Measurements from ENCODE around the gene EP400.
"Not testable (repeated sequence)": the region's sequence is repeated elsewhere in the genome, so short reads cannot be mapped to it uniquely, and the experiment has no call there.

Gene EP400

DNA sequence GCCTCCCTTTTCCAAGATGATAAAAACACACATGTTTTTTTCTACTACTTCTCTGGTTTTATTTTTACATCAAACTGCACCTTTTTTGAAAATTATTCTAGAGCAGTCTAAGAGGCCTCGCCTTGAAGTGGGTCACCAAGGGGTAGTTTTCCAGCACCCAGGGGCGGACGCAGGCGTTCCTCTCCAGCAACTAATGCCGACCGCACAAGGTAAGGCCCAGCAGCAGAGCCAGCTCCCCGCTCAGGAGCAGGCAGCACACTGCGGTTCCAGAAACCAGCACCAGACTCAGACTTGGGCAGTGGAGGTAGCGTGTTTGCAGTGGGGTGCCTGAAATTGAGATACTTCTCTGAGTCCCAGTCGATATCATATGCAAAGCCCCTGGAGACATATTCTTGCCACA lies 31.6 kb downstream of the EP400 start:
- no peak overlapping the region for H3K27ac ChIP-seq
- no peak for TF ChIP-seq ZFX (IDR thresholded peaks at IDR 0.05; ENCODE audit: borderline replicate concordance)
- TF ChIP-seq, protein P1, sequence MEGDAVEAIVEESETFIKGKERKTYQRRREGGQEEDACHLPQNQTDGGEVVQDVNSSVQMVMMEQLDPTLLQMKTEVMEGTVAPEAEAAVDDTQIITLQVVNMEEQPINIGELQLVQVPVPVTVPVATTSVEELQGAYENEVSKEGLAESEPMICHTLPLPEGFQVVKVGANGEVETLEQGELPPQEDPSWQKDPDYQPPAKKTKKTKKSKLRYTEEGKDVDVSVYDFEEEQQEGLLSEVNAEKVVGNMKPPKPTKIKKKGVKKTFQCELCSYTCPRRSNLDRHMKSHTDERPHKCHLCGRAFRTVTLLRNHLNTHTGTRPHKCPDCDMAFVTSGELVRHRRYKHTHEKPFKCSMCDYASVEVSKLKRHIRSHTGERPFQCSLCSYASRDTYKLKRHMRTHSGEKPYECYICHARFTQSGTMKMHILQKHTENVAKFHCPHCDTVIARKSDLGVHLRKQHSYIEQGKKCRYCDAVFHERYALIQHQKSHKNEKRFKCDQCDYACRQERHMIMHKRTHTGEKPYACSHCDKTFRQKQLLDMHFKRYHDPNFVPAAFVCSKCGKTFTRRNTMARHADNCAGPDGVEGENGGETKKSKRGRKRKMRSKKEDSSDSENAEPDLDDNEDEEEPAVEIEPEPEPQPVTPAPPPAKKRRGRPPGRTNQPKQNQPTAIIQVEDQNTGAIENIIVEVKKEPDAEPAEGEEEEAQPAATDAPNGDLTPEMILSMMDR (IDR thresholded peaks at IDR 0.05): no peak

DNA sequence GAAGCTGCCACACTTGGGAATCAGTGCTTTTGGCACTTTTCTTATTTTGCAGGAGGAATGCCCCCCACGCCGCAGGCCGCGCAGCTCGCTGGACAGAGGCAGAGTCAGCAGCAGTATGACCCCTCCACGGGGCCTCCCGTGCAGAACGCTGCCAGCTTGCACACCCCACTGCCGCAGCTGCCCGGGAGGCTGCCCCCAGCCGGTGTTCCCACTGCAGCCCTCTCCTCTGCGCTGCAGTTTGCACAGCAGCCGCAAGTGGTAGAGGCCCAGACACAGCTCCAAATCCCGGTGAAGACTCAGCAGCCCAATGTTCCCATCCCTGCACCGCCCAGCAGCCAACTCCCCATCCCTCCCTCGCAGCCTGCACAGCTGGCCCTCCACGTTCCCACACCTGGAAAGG lies 32.3 kb downstream of the EP400 start:
- no peak overlapping the region for H3K27ac ChIP-seq
- TF ChIP-seq, protein P1 (IDR thresholded peaks at IDR 0.05): no peak
- TF ChIP-seq ZFX (IDR thresholded peaks at IDR 0.05; ENCODE audit: borderline replicate concordance): no peak

DNA sequence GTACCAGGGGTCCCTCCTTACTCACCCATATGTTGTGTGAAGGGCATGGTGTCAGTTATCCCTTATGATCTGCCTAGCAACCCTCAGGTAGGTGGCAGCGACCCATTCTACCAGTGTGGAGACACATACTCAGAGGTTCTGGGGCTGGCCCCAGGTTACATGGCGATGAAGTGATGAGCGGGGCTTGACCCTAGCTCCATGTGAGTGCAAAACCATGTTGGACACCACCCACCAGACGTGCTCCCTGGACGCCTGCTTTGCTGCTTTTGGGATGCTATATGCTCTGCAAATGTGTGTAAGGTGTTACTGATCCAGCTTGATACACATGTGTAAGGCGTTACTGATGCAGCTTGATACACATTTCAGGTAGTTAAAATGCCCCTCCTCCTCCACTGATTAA lies 33.3 kb downstream of the EP400 start:
- H3K27ac ChIP-seq: no peak overlapping the region

DNA sequence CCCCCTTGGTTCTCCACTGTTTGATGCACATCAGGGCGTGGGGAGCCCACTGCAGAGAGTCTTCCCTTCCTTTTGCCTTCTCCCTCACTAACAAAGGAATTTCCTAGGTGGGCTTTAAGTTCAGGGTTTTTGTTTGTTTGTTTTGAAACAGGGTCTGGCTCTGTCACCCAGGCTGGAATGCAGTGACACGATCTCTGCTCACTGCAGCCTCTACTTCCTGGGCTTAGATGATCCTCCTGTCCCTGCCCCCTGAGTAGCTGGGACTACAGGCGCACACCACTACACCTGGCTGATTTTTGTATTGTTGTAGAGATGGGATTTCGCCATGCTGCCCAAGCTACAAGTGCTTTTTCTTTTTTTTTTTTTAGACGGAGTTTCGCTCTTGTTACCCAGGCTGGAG lies 33.8 kb downstream of the EP400 start:
- TF ChIP-seq, protein P1 (IDR thresholded peaks at IDR 0.05): no peak
- no peak for TF ChIP-seq ZFX (IDR thresholded peaks at IDR 0.05; ENCODE audit: borderline replicate concordance)
- no peak overlapping the region for H3K27ac ChIP-seq

More for the DNA sequence above, 33.3 kb downstream of the EP400 start:
- TF ChIP-seq ZFX (IDR thresholded peaks at IDR 0.05; ENCODE audit: borderline replicate concordance): no peak
- TF ChIP-seq, protein P1 (IDR thresholded peaks at IDR 0.05): no peak

DNA sequence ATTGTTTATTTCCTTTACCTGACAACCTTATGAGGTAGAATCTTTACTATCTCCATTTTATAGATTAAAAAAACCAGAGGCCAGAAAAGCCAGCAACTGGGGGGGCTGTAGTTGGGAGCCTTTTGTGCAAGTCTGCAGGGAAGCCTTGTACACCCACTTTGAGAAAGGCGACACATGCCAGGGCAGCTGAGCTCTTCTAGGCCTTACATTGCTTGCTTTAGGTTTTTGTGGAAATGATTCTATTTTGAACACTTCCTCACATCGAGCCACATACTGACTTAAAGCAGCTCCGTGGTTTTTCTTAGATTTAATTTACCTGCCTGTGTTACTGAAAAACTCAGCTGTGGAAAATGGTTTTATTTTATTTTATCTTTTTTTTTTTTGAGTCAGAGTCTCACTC lies 34.6 kb downstream of the EP400 start:
- TF ChIP-seq, protein P1 (IDR thresholded peaks at IDR 0.05): no peak
- TF ChIP-seq ZFX (IDR thresholded peaks at IDR 0.05; ENCODE audit: borderline replicate concordance): no peak
- no peak overlapping the region for H3K27ac ChIP-seq

DNA sequence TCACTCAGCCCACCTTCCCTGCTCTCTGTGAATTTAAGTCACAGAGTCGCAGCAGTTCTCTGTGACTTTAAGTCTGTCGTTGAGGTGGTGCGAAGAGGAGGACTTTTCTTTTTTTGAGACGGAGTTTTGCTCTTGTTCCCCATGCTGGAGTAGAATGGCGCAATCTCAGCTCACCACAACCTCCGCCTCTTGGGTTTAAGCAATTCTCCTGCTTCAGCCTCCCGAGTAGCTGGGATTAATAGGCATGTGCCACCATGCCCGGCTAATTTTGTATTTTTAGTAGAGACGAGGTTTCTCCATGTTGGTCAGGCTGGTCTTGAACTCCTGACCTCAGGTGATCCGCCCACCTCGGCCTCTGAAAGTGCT lies 35.8 kb downstream of the EP400 start:
- not testable (repeated sequence) for H3K27ac ChIP-seq

DNA sequence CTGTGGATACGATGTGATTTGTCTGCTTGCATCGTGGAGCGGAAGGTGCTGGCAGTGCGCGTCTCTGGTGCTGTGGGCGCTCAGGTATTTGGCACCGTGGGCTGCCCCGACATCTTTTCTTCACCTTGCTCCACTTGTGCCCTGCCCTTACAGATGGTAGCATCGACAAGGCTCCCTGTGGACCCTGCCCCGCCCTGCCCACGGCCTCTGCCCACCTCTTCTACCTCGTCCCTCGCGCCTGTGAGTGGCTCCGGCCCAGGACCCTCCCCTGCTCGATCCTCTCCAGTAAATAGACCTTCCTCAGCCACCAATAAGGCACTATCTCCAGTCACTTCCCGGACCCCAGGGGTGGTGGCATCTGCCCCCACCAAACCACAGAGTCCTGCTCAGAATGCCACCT lies 36.6 kb downstream of the EP400 start:
- no peak overlapping the region for H3K27ac ChIP-seq
- TF ChIP-seq, protein P1 (IDR thresholded peaks at IDR 0.05): no peak
- TF ChIP-seq ZFX (IDR thresholded peaks at IDR 0.05; ENCODE audit: borderline replicate concordance): no peak

DNA sequence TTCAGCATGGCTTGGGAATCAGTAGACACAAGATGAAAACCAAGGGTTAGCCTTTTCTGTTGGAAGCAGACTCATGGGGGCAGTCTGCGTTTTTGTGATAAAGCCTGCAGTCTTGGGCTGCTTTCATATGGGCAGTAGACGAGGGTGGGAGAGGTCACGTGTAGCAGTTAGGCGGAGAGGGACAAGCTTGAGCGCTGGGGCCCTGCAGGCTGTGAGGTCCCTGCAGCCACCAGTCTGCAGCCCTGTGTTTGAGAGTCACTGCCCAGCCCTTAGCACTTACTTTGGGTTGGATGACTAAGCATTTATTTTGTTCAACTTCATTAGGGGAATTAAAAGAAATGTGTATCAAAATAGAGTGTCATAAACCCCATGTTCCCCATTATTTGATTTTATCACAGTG lies 37.2 kb downstream of the EP400 start:
- no peak overlapping the region for H3K27ac ChIP-seq
- TF ChIP-seq, protein P1 (IDR thresholded peaks at IDR 0.05): no peak
- no peak for TF ChIP-seq ZFX (IDR thresholded peaks at IDR 0.05; ENCODE audit: borderline replicate concordance)
